Muscle of leg (tissue), 11 donors: ENCODE data around the gene HS3ST5. TPM values are rescaled to one million over a fixed set of nuclear protein-coding genes. Genes with fewer than 3 reads are reported as not detected.

ENCODE experiments used
- DNase-seq: peaks from one replicate; pipeline ENCODE4 v3.0.0; 2013
- H3K27ac ChIP-seq: one replicate; pipeline ENCODE4 v1.5.1; 2013; ENCODE audit warnings: mild to moderate bottlenecking, low read length, control low read depth
- H3K27me3 ChIP-seq: one replicate; pipeline ENCODE4 v1.6.1; 2013; ENCODE audit warnings: low read length; ENCODE audit not compliant: control insufficient read depth, insufficient read depth
- H3K36me3 ChIP-seq: one replicate; pipeline ENCODE4 v1.6.1; 2013; ENCODE audit warnings: low read length; ENCODE audit not compliant: control insufficient read depth, insufficient read depth
- H3K4me1 ChIP-seq: one replicate; pipeline ENCODE4 v1.6.1; 2013; ENCODE audit warnings: low read length; ENCODE audit not compliant: control insufficient read depth, insufficient read depth
- H3K4me3 ChIP-seq: one replicate; pipeline ENCODE4 v1.5.1; 2013; ENCODE audit warnings: low read length, control low read depth
- H3K9me3 ChIP-seq: replicated peaks from 2 replicates; pipeline ENCODE4 v1.6.1; 2013; ENCODE audit warnings: low read depth, low read length; ENCODE audit not compliant: control insufficient read depth
- WGBS: methylation state at CpG from one replicate; pipeline ENCODE4 v1.1.5; 2013; ENCODE audit warnings: missing lambda C conversion rate; ENCODE audit not compliant: insufficient coverage; 5-methylcytosine and 5-hydroxymethylcytosine counted together
- polyA plus RNA-seq, 8 donors: library from polyadenylated mRNA; unstranded; fragments of 120-200 nt; gene quantifications; one replicate each; pipeline versions ENCODE4 v1.2.1 to v1.2.3, GENCODE V29; 2013; ENCODE audit warnings: inconsistent platforms in 1 of 8, low replicate concordance in 1 of 8; ENCODE audit not compliant: insufficient read length in 8 of 8, insufficient read depth in 1 of 8
- total RNA-seq: library from RNA; stranded (reverse); fragments of 120-200 nt; gene quantifications from one replicate; pipeline ENCODE4 v1.2.4, GENCODE V29; 2013

HS3ST5 gene
- total and polyA plus RNA-seq, 9 donors, result 0.22 to 1.0 (median 0.64) TPM

DNA sequence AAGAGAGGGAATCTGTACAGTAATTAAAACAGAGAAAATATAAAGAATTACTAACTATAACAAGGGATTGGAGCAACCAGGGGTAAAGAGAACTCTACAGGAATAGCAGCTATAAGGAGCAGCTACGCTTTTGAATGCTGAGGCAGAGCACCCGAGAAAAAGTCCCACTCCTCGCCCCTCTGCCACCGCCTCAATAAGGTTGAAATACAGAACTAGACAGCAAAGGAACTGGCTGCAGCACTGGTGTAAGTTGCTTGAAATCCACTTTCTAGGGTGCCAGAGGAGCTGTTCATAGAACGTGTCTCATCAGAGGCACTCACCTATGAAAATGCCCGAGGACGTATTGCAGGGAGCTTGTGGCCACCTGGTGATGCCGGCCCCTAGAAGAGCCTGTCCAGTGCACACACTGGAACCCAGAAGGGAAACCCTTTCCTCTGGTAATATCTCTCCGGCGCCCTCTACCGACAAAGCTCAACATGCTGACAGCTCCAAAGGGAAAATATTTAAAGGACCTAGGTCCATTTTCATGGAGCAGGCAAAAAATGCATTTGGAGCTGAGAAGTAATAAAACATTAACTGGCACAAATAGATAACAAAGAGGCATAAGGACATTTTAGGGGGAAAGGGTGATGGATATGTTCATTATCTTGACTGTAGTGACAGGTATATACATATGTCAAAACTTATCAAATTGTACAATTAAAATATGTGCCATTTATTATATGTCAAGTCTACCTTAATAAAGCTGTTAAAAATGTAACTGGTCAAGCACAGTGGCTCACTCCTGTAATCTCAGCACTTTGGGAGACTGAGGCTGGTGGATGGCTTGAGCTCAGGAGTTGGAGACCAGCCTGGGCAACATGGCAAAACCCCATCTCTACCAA, 234.5 kb downstream of the HS3ST5 start:
- Histone ChIP-seq H3K9me3 (no peaks in the 10 kb centered on the region), H3K27me3 (no peaks in the 10 kb centered on the region), H3K4me1 (no peaks in the 10 kb centered on the region), H3K4me3 (no peak overlapping the region), H3K36me3 (no peaks in the 10 kb centered on the region), H3K27ac (no peak overlapping the region)
- DNase-seq, result peak; percentile 64
- 78% methylated on average over 7 of the region's 11 CpGs for WGBS

DNA sequence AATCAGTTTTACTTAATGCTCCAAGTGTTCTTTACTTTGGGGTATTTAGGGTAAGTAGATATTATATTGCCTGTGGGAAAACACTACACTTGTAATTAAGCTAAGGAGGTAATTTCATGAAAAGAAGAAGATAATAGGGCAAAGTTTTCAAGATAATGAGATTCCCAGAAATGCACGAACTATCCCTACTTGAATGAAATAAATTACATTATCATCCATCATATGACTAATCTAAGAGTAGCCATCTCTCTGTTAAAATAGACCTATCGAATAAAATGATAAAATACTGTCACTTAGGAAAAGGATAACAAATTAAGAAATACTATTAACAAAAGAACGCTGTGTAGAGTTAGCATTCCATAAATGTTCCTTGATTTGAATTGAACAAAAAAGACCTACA, 236.8 kb downstream of the HS3ST5 start:
- Histone ChIP-seq H3K36me3 (no peaks in the 10 kb centered on the region), H3K27me3 (no peaks in the 10 kb centered on the region)
- WGBS, result no CpG with 5 or more reads among the region's 3 CpGs

DNA sequence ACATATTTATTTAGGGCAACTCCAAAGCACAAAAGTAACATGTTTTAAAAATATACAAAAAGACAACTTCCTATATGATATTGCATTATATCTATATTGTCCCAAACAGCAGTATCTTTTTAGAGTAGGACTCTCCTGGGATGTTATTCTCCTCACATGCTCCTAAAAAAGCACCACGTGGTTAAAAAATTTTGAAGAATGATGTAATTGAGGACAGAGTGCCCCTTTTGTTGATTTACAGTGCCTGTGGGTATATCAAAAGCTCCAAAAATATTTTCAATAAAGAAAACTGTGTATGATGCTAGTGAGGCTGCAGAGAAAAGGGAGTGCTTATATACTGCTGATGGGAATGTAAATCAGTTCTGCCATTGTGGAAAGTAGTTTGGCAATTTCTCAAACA, 241.6 kb downstream of the HS3ST5 start:
- peak; percentile 59 for DNase-seq
- no peaks in the 10 kb centered on the region for H3K36me3 ChIP-seq
- no peaks in the 10 kb centered on the region for H3K9me3 ChIP-seq
- no peaks in the 10 kb centered on the region for H3K27me3 ChIP-seq
- H3K4me1 ChIP-seq, result no peaks in the 10 kb centered on the region
- WGBS, result no CpG with 5 or more reads among the region's 1 CpG
- H3K27ac ChIP-seq, result no peak overlapping the region
- no peak overlapping the region for H3K4me3 ChIP-seq

More for the DNA sequence above, 236.8 kb downstream of the HS3ST5 start:
- Histone ChIP-seq H3K27ac (no peak overlapping the region), H3K9me3 (no peaks in the 10 kb centered on the region), H3K4me3 (no peak overlapping the region), H3K4me1 (no peaks in the 10 kb centered on the region)
- no peak for DNase-seq

DNA sequence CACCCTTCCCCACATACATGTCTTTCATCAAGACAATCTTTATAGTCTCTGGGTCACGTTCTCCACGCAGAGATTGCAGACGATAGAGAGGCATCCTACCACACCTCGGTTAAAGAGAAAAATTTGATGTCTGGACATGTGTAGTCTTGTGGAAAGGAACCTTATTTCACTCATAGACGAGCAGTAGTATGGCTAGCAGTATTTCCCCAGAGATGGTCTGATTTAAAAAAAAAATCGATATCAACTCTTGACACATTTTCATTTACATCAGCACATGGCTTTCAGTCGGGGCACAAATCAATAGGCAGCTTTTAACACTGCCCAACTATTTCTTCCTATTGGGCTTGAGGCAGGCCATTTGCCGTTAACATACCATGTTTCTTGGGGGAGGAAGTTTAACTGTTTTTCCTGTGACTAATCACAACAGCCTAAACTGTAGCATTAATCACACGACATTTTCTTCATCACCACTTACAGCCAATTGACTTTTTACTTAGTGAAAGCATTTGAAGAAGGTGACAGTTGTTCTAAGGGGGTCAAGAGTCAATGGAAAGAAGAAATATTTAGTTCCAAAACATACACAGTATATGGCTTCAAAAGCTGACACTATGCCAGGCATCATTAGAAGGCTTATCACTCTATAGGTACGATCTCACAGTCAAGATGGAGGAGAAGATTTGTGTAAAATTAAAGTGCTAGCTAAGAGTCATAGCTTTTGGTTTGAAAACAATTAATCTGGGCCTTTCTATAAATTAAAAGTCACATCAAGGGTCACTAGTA, 242.4 kb downstream of the HS3ST5 start:
- no peaks in the 10 kb centered on the region for H3K9me3 ChIP-seq
- H3K27ac ChIP-seq, result no peak overlapping the region
- H3K4me3 ChIP-seq, result no peak overlapping the region
- no peaks in the 10 kb centered on the region for H3K27me3 ChIP-seq
- no peaks in the 10 kb centered on the region for H3K36me3 ChIP-seq
- WGBS, result 40% methylated on average over 1 of the region's 10 CpGs
- H3K4me1 ChIP-seq, result no peaks in the 10 kb centered on the region
- no peak for DNase-seq

DNA sequence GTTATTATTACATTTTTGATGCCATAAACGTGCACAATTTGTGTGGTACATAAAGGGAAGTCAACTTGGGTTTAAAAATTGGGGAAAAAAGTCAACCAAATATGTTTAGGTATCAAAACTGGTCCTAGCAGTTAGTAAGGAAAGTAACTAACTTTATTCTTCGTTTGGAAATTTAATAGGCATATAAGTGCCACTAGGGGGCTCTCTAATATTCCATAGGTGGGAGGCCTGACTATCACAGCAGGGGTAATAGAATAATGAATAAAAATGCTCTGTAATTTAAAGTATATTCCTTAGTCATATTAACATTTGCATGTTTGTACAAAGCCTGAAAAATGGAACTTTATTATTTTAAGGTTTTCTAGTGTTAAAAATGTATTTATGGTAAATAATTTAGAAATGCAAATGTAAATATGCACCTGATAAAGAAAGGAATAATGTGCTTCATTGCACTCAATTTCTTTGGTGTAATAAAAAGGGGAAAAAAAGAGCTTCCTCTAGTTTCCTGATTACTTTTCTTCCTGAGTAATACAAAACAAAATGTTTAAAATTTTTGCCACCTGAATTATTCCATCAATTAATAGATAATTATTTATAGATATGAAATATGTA, 246.2 kb downstream of the HS3ST5 start:
- Histone ChIP-seq H3K27ac (no peak overlapping the region), H3K4me3 (no peak overlapping the region), H3K9me3 (no peaks in the 10 kb centered on the region), H3K36me3 (no peaks in the 10 kb centered on the region), H3K4me1 (no peaks in the 10 kb centered on the region), H3K27me3 (no peaks in the 10 kb centered on the region)
- DNase-seq, result peak; percentile 47
- WGBS, result no CpG with 5 or more reads among the region's 2 CpGs

DNA sequence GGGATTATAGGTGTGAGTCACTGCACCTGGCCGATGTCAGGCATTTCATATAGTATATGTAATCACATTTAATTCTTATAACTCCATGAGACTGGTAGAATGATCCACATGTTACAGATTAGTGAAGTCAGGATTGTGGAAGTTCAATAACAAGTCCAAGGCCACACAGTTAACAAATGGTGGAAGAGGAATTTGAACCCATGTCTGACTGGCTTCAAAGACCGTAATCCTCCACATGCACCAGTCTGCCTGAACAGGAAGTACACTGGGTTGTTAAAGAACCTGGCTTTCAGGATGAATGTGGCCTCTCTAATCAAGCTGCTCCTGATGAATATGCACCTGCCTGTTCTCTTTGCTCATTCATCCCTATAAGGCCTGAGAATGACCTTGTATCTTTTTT, 249.9 kb downstream of the HS3ST5 start:
- Histone ChIP-seq H3K27ac (no peak overlapping the region), H3K27me3 (no peaks in the 10 kb centered on the region), H3K4me1 (no peaks in the 10 kb centered on the region), H3K36me3 (no peaks in the 10 kb centered on the region), H3K4me3 (no peak overlapping the region), H3K9me3 (no peaks in the 10 kb centered on the region)
- no CpG with 5 or more reads among the region's 2 CpGs for WGBS
- DNase-seq, result no peak

DNA sequence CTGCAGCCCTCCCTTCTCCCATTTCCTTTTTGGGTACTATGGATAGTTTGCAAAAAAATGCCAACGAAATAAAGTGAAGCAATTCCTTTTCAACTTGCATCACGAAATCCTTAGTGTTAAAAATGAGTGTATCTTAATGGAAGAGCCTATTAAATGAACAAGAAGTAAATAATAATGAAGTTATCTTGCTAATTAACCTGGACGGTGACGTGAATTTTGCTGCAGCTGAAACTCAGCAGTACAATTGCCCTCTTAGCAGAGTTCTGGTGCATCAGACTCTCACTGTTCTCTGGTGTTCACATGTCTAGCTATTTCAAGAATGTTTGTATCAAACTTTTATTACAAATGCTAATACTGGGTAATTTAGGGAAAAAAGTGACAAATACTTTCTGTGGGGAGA, 252.2 kb downstream of the HS3ST5 start:
- H3K27ac ChIP-seq, result no peak overlapping the region
- no peak for DNase-seq
- WGBS, result no CpG with 5 or more reads among the region's 4 CpGs
- H3K4me3 ChIP-seq, result no peak overlapping the region
- no peaks in the 10 kb centered on the region for H3K4me1 ChIP-seq
- no peaks in the 10 kb centered on the region for H3K27me3 ChIP-seq
- H3K9me3 ChIP-seq, result no peaks in the 10 kb centered on the region
- H3K36me3 ChIP-seq, result no peaks in the 10 kb centered on the region

DNA sequence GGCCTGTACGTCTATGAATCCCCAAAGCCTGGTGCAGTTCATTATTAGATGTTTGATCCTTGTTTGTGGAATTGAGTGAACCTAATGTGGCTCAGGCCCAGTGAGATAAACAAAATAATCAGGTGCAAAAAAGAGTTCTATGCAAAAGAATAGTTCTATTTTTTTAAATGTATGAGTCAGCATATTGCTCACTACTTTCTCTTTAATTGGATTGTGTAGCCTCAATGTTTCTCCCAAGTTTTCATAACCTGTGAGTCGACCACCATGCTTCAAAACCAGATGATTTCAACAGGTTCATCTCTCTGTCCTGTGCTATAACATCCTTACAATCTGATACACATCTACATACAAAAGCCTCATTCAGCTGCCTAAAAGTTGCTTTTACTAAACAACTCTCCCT, 255.3 kb downstream of the HS3ST5 start:
- H3K4me3 ChIP-seq, result no peak overlapping the region
- H3K4me1 ChIP-seq, result no peaks in the 10 kb centered on the region
- H3K27ac ChIP-seq, result no peak overlapping the region
- no peaks in the 10 kb centered on the region for H3K36me3 ChIP-seq
- DNase-seq, result no peak
- H3K27me3 ChIP-seq, result no peaks in the 10 kb centered on the region
- WGBS, result 87% methylated on average over 2 of the region's 2 CpGs
- no peaks in the 10 kb centered on the region for H3K9me3 ChIP-seq

DNA sequence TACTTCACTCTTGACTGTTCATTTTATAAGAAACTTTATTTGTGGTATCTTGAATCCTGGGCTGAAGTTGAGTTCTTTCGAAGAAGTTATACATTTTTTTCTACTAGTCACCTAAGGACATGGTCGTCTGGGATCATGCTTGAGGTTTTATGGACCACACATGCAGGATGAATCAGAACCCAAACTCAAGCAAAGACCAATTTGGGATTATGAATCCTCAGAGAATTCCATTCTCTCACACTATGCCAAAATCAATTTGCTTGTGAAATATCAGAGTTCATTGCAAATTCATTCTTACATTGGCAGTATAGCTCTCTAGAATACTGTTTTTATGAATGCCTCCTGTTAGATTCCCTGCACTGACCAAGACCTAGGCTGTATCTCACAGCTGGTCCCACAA, 257.6 kb downstream of the HS3ST5 start:
- WGBS, result 33% methylated on average over 1 of the region's 2 CpGs
- Histone ChIP-seq H3K36me3 (no peaks in the 10 kb centered on the region), H3K4me3 (no peak overlapping the region), H3K9me3 (no peaks in the 10 kb centered on the region), H3K27ac (no peak overlapping the region), H3K4me1 (no peaks in the 10 kb centered on the region), H3K27me3 (no peaks in the 10 kb centered on the region)
- DNase-seq, result no peak

DNA sequence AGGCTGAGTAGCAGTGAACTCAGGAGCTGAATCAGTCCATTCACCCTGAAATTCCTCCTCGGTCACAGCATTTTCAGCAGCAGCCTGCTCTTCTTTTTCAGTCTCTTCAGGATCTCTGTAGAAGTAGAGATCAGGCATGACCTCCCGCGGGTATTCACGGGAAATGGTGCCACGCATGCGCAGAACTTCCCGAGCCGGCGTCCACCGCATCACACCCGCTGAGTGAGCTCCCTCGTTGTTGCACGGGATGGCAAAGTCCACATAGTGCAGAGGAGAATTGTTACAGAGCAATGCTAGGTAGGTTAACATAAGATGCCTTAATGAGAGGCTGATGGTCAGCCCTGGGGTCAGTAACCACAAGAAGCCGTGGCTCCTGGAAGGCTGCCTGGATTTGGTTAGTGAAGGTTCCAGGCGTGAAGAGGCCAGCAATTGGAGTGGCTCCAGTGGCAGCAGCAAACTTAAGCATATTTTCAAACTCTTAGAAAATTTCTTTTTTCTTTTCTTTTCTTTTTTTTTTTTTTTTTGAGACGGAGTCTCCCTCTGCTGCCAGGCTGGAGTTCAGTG, 258.4 kb downstream of the HS3ST5 start:
- no peak for DNase-seq
- no peaks in the 10 kb centered on the region for H3K27me3 ChIP-seq
- no peaks in the 10 kb centered on the region for H3K9me3 ChIP-seq
- H3K36me3 ChIP-seq, result no peaks in the 10 kb centered on the region
- 96% methylated on average over 13 of the region's 16 CpGs for WGBS
- H3K27ac ChIP-seq, result no peak overlapping the region
- H3K4me3 ChIP-seq, result no peak overlapping the region
- H3K4me1 ChIP-seq, result no peaks in the 10 kb centered on the region
